HL-60 (cell line): ENCODE data around the gene ZNF850.
"Not testable (repeated sequence)": the region's sequence is repeated elsewhere in the genome, so short reads cannot be mapped to it uniquely, and the experiment has no call there.

Experiments
- CTCF ChIP-seq: IDR thresholded peaks from one replicate; pipeline ENCODE4 v1.5.1; 2011; ENCODE audit warnings: low read length, control low read depth, inconsistent platforms; ENCODE audit not compliant: insufficient read depth
- GABPA ChIP-seq: IDR thresholded peaks from 2 replicates; pipeline ENCODE4 v1.6.1; 2012; ENCODE audit warnings: low read depth
- POLR2AphosphoS5 ChIP-seq: IDR thresholded peaks from 2 replicates; pipeline ENCODE4 v1.6.1; 2012; ENCODE audit warnings: low read depth
- SPI1 ChIP-seq: IDR thresholded peaks from 2 replicates; pipeline ENCODE4 v1.6.1; 2012; ENCODE audit warnings: low read depth, mild to moderate bottlenecking, borderline replicate concordance

- TF ChIP-seq CTCF, POLR2AphosphoS5, GABPA, SPI1: not testable (repeated sequence)
Measured at GRCh38 chr19:36791420-36792141, 19.0 kb upstream of the ZNF850 start.
